OCI-LY1 (cell line): ENCODE measurements around the gene A2M.

ENCODE experiments used
- H2AFZ ChIP-seq: fragments of 200-600 bp; sonication (generic), shearing (Covaris generic); 2 replicates; pipeline ENCODE4 v1.6.0; 2014; ENCODE audit warnings: antibody characterized with exemption, mild to moderate bottlenecking, low read length
- H3F3A ChIP-seq: fragments of 200-600 bp; sonication (generic), shearing (Covaris generic); 2 replicates; pipeline ENCODE4 v1.6.0; 2014; ENCODE audit warnings: mild to moderate bottlenecking, antibody characterized with exemption, low read length, moderate library complexity; ENCODE audit not compliant: insufficient read depth
- H3K27ac ChIP-seq: fragments of 200-600 bp; sonication (generic); 2 replicates; pipeline ENCODE4 v1.5.1; 2014; ENCODE audit warnings: low read length, mixed run types, mild to moderate bottlenecking, low read depth; ENCODE audit not compliant: poor library complexity, severe bottlenecking
- H3K27me3 ChIP-seq: fragments of 200-600 bp; sonication (generic); 2 replicates; pipeline ENCODE4 v1.6.0; 2014; ENCODE audit warnings: antibody characterized with exemption, mild to moderate bottlenecking, low read length, moderate library complexity; ENCODE audit not compliant: insufficient read depth
- H3K36me3 ChIP-seq: fragments of 200-600 bp; sonication (generic); 2 replicates; pipeline ENCODE4 v1.6.1; 2014; ENCODE audit warnings: mild to moderate bottlenecking, antibody characterized with exemption, low read length, moderate library complexity, mixed read lengths; ENCODE audit not compliant: insufficient read depth
- H3K4me1 ChIP-seq: fragments of 200-600 bp; sonication (generic); 2 replicates; pipeline ENCODE4 v1.5.1; 2014; ENCODE audit warnings: mild to moderate bottlenecking, low read length, moderate library complexity; ENCODE audit not compliant: insufficient read depth, severe bottlenecking
- H3K4me2 ChIP-seq: fragments of 200-600 bp; sonication (generic), shearing (Covaris generic); 2 replicates; pipeline ENCODE4 v1.6.1; 2014; ENCODE audit warnings: low read length
- H3K4me3 ChIP-seq: fragments of 200-600 bp; sonication (generic); 2 replicates; pipeline ENCODE4 v1.5.1; 2014; ENCODE audit warnings: low read length, low read depth, mild to moderate bottlenecking, mixed read lengths; ENCODE audit not compliant: poor library complexity, severe bottlenecking
- H3K79me2 ChIP-seq: fragments of 200-600 bp; shearing (Covaris generic); 2 replicates; pipeline ENCODE4 v1.6.1; 2016; ENCODE audit warnings: mixed run types, low read length, mixed read lengths; ENCODE audit not compliant: insufficient read depth
- H3K9ac ChIP-seq: fragments of 200-600 bp; sonication (generic), shearing (Covaris generic); 2 replicates; pipeline ENCODE4 v1.6.1; 2014; ENCODE audit warnings: mild to moderate bottlenecking, low read length, mixed read lengths
- H3K9me2 ChIP-seq: fragments of 200-600 bp; sonication (generic), shearing (Covaris generic); 2 replicates; pipeline ENCODE4 v1.6.1; 2014; ENCODE audit warnings: low read depth, mild to moderate bottlenecking, low read length, mixed read lengths
- H3K9me3 ChIP-seq: fragments of 200-600 bp; shearing (Covaris generic); 2 replicates; pipeline ENCODE4 v1.6.1; 2014; ENCODE audit warnings: low read length, mixed read lengths
- H4K20me1 ChIP-seq: fragments of 200-600 bp; sonication (generic), shearing (Covaris generic); 2 replicates; pipeline ENCODE4 v1.6.0; 2016; ENCODE audit warnings: mild to moderate bottlenecking, low read length; ENCODE audit not compliant: insufficient read depth
- EZH2 ChIP-seq: fragments of 200-600 bp; sonication (generic), shearing (Covaris generic); IDR thresholded peaks from 2 replicates; pipeline ENCODE4 v1.8.0; 2017; ENCODE audit warnings: borderline replicate concordance, mixed run types, mild to moderate bottlenecking, antibody characterized with exemption, low read length, moderate library complexity, mixed read lengths
- TF ChIP-seq, protein P1 (sequence below): fragments of 200-600 bp; sonication (generic), shearing (Covaris generic); IDR thresholded peaks from 2 replicates; pipeline ENCODE4 v1.5.1; 2017; ENCODE audit warnings: mild to moderate bottlenecking, antibody characterized with exemption, low read length, moderate library complexity, mixed read lengths

The A2M gene

GRCh38 chr12:9115731-9116559, at the start of gene A2M:
Gene A2M, minus strand, starts transcription at chr12:9115919. Its CDS starts 70 bp downstream, at chr12:9115849.
- H3K27me3 ChIP-seq, result no peaks in the 10 kb centered on the region
- no peaks in the 10 kb centered on the region for H3F3A ChIP-seq
- H3K9me2 ChIP-seq, result no peaks in the 10 kb centered on the region
- no peak within 1 kb of the TSS for H2AFZ ChIP-seq
- no peaks in the 10 kb centered on the region for H3K36me3 ChIP-seq
- no peak within 1 kb of the TSS for H3K4me3 ChIP-seq
- no peaks in the 10 kb centered on the region for H3K79me2 ChIP-seq
- H3K27ac ChIP-seq, result no peak within 1 kb of the TSS
- H3K4me1 ChIP-seq, result no peaks in the 10 kb centered on the region
- TF ChIP-seq, protein P1, sequence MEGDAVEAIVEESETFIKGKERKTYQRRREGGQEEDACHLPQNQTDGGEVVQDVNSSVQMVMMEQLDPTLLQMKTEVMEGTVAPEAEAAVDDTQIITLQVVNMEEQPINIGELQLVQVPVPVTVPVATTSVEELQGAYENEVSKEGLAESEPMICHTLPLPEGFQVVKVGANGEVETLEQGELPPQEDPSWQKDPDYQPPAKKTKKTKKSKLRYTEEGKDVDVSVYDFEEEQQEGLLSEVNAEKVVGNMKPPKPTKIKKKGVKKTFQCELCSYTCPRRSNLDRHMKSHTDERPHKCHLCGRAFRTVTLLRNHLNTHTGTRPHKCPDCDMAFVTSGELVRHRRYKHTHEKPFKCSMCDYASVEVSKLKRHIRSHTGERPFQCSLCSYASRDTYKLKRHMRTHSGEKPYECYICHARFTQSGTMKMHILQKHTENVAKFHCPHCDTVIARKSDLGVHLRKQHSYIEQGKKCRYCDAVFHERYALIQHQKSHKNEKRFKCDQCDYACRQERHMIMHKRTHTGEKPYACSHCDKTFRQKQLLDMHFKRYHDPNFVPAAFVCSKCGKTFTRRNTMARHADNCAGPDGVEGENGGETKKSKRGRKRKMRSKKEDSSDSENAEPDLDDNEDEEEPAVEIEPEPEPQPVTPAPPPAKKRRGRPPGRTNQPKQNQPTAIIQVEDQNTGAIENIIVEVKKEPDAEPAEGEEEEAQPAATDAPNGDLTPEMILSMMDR, result no peak
- TF ChIP-seq EZH2, result no peak
- no peak within 1 kb of the TSS for H3K4me2 ChIP-seq
- H3K9ac ChIP-seq, result no peak within 1 kb of the TSS
- no peaks in the 10 kb centered on the region for H4K20me1 ChIP-seq
- no peaks in the 10 kb centered on the region for H3K9me3 ChIP-seq

DNA sequence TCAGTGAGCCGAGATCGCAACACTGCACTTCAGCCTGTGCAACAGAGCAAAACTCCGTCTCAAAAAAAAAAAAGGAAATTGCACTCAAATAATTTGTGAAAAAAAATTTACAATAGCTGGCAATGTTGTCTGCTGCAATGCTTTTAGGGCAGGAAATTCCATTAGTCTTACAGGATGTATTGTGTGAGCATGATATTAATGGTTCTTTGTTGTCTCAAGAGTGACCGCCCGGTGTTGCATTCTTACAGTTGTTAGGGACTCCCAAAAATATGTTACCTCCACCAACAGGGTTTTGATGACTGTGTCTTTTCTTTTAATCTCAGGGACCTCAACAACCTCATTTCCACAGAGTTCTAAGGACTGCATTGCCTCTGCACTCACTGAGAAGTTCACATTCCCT, 47.7 kb upstream of the A2M start:
- Histone ChIP-seq H4K20me1 (no peaks in the 10 kb centered on the region), H3K79me2 (no peaks in the 10 kb centered on the region), H3K4me2 (no peak overlapping the region), H3K9me3 (no peaks in the 10 kb centered on the region), H3K4me3 (no peak overlapping the region), H3K9ac (no peak overlapping the region), H3K9me2 (no peaks in the 10 kb centered on the region), H3K36me3 (no peaks in the 10 kb centered on the region), H3K4me1 (no peaks in the 10 kb centered on the region), H3K27ac (no peak overlapping the region), H3K27me3 (no peaks in the 10 kb centered on the region), H3F3A (no peaks in the 10 kb centered on the region), H2AFZ (no peak overlapping the region)
- TF ChIP-seq, protein P1, result no peak
- TF ChIP-seq EZH2, result no peak

DNA sequence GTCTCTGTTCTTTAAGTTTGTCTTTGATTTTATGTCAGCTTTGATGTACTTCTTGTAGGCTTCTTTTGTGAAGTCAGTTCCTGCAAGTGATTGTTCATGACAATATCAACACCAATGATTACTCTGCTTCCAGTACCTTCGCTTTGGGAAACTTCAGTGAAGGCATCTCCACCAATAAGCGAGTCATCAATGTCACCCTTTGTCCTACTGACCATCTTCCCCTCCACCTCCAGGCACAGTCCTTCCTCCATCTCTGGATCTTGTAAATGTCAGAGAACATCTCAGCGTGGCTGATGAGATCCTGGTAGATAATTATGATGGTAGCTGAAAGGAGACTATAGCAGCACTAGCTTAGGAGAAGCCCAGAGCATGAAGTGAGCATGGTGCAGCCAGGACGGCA, 40.4 kb upstream of the A2M start:
- H3K27me3 ChIP-seq, result no peaks in the 10 kb centered on the region
- H2AFZ ChIP-seq, result no peak overlapping the region
- H3F3A ChIP-seq, result no peaks in the 10 kb centered on the region
- H3K9ac ChIP-seq, result no peak overlapping the region
- TF ChIP-seq EZH2, result no peak
- TF ChIP-seq, protein P1, result no peak
- H3K36me3 ChIP-seq, result no peaks in the 10 kb centered on the region
- H3K9me2 ChIP-seq, result no peaks in the 10 kb centered on the region
- H3K4me2 ChIP-seq, result no peak overlapping the region
- no peak overlapping the region for H3K4me3 ChIP-seq
- H4K20me1 ChIP-seq, result no peaks in the 10 kb centered on the region
- H3K4me1 ChIP-seq, result no peaks in the 10 kb centered on the region
- no peaks in the 10 kb centered on the region for H3K9me3 ChIP-seq
- H3K79me2 ChIP-seq, result no peaks in the 10 kb centered on the region
- H3K27ac ChIP-seq, result no peak overlapping the region
